Astrocyte (in vitro differentiated cells and primary cell): Measurements from ENCODE around the gene PHTF1. TPM values are rescaled to one million over a fixed set of nuclear protein-coding genes. Genes with fewer than 3 reads are reported as not detected.

Experiments
- DNase-seq: peaks from one replicate; pipeline ENCODE4 v3.0.0-alpha.2; 2010; ENCODE audit warnings: low read depth
- FAIRE-seq: peaks from 2 replicates; lab custom pipeline; 2011; peaks lifted over from hg19 to GRCh38; lab: Jason Lieb, UNC
- H2AFZ ChIP-seq: 2 replicates; pipeline ENCODE4 v1.6.0; 2012; ENCODE audit warnings: low read depth, low read length, inconsistent platforms
- H3K27ac ChIP-seq: 2 replicates; pipeline ENCODE4 v1.5.1; 2011; ENCODE audit warnings: low read depth, low read length, inconsistent platforms
- H3K27me3 ChIP-seq: 2 replicates; pipeline ENCODE4 v1.6.0; 2011; ENCODE audit warnings: low read length, inconsistent platforms; ENCODE audit not compliant: insufficient read depth
- H3K36me3 ChIP-seq: 2 replicates; pipeline ENCODE4 v1.5.1; 2011; ENCODE audit warnings: low read length, inconsistent platforms; ENCODE audit not compliant: insufficient read depth
- H3K4me1 ChIP-seq: 2 replicates; pipeline ENCODE4 v1.5.1; 2011; ENCODE audit warnings: low read length, inconsistent platforms; ENCODE audit not compliant: insufficient read depth
- H3K4me2 ChIP-seq: 2 replicates; pipeline ENCODE4 v1.6.0; 2012; ENCODE audit warnings: low read length, inconsistent platforms
- H3K4me3 ChIP-seq: 2 replicates; pipeline ENCODE4 v1.5.1; 2011; ENCODE audit warnings: low read depth, mild to moderate bottlenecking, low read length, inconsistent platforms; ENCODE audit not compliant: insufficient read depth
- H3K79me2 ChIP-seq: 2 replicates; pipeline ENCODE4 v1.6.0; 2012; ENCODE audit warnings: mild to moderate bottlenecking, low read length, inconsistent platforms; ENCODE audit not compliant: insufficient read depth
- H3K9ac ChIP-seq: 2 replicates; pipeline ENCODE4 v1.6.0; 2012; ENCODE audit warnings: mild to moderate bottlenecking, low read length, inconsistent platforms
- H3K9me3 ChIP-seq: 2 replicates; pipeline ENCODE4 v1.5.1; 2012; ENCODE audit warnings: low read depth, mild to moderate bottlenecking, low read length, inconsistent platforms; ENCODE audit not compliant: insufficient read depth
- H4K20me1 ChIP-seq: 2 replicates; pipeline ENCODE4 v1.6.0; 2012; ENCODE audit warnings: low read length, inconsistent platforms; ENCODE audit not compliant: insufficient read depth
- H3K27ac Mint-ChIP-seq: one replicate; pipeline ENCODE4 v1.8.0; 2021; ENCODE audit warnings: mild to moderate bottlenecking, mixed read lengths; ENCODE audit not compliant: unreplicated experiment
- H3K27me3 Mint-ChIP-seq: one replicate; pipeline ENCODE4 v1.8.0; 2021; ENCODE audit warnings: low read depth, mixed read lengths; ENCODE audit not compliant: unreplicated experiment
- H3K36me3 Mint-ChIP-seq: one replicate; pipeline ENCODE4 v1.8.0; 2021; ENCODE audit warnings: low read depth, mixed read lengths; ENCODE audit not compliant: unreplicated experiment
- H3K4me1 Mint-ChIP-seq: one replicate; pipeline ENCODE4 v1.8.0; 2021; ENCODE audit warnings: low read depth, mixed read lengths; ENCODE audit not compliant: unreplicated experiment
- H3K4me3 Mint-ChIP-seq: one replicate; pipeline ENCODE4 v1.8.0; 2021; ENCODE audit warnings: mild to moderate bottlenecking, moderate library complexity, mixed read lengths; ENCODE audit not compliant: unreplicated experiment
- H3K9me3 Mint-ChIP-seq: one replicate; pipeline ENCODE4 v1.8.0; 2021; ENCODE audit warnings: mild to moderate bottlenecking, mixed read lengths; ENCODE audit not compliant: unreplicated experiment
- CTCF ChIP-seq: IDR thresholded peaks from 2 replicates; pipeline ENCODE4 v1.5.1; 2011; ENCODE audit warnings: low read depth, mild to moderate bottlenecking, inconsistent platforms, low read length, moderate library complexity; ENCODE audit not compliant: insufficient read depth
- EZH2 ChIP-seq: IDR thresholded peaks from 2 replicates; pipeline ENCODE4 v1.6.1; 2012; ENCODE audit warnings: mild to moderate bottlenecking, low read length, inconsistent platforms; ENCODE audit not compliant: insufficient read depth
- total RNA-seq: library from RNA; stranded (reverse); gene quantifications from 2 replicates; pipeline ENCODE4 v1.2.1, GENCODE V29; 2021

The PHTF1 gene
- total RNA-seq, 1 donor from 2014 or later = 36.4 TPM

GRCh38 chr1:113780374-113781146 lies 21.3 kb upstream of the PHTF1 start:
- H3K36me3 Mint-ChIP-seq = no peaks in the 10 kb centered on the region
- Histone ChIP-seq H3K9me3 (no peaks in the 10 kb centered on the region), H3K36me3 (peaks cover 3% of the 10 kb centered on the region), H3K79me2 (peaks cover 69% of the 10 kb centered on the region), H3K4me3 (no peak overlapping the region), H3K27ac (no peak overlapping the region), H3K4me2 (no peak overlapping the region), H4K20me1 (peaks cover 36% of the 10 kb centered on the region), H2AFZ (no peak overlapping the region), H3K27me3 (no peaks in the 10 kb centered on the region), H3K4me1 (peaks cover 5% of the 10 kb centered on the region), H3K9ac (no peak overlapping the region)
- H3K4me3 Mint-ChIP-seq = no peak overlapping the region
- peaks cover 13% of the 10 kb centered on the region for H3K4me1 Mint-ChIP-seq
- FAIRE-seq (no peak), DNase-seq (no peak)
- no peaks in the 10 kb centered on the region for H3K27me3 Mint-ChIP-seq
- TF ChIP-seq CTCF (no peak), EZH2 (no peak)
- H3K9me3 Mint-ChIP-seq = no peaks in the 10 kb centered on the region
- H3K27ac Mint-ChIP-seq = no peak overlapping the region

- TF ChIP-seq CTCF = no peak
- no peak for TF ChIP-seq EZH2
- Histone ChIP-seq H3K9me3 (no peaks in the 10 kb centered on the region), H2AFZ (no peak overlapping the region), H3K79me2 (peaks cover 62% of the 10 kb centered on the region), H3K36me3 (peaks cover 3% of the 10 kb centered on the region), H3K4me3 (no peak overlapping the region), H3K27ac (no peak overlapping the region), H4K20me1 (peaks cover 34% of the 10 kb centered on the region), H3K4me2 (no peak overlapping the region), H3K27me3 (no peaks in the 10 kb centered on the region), H3K9ac (no peak overlapping the region), H3K4me1 (peaks cover 5% of the 10 kb centered on the region)
- no peaks in the 10 kb centered on the region for H3K36me3 Mint-ChIP-seq
- H3K9me3 Mint-ChIP-seq = no peaks in the 10 kb centered on the region
- no peak overlapping the region for H3K4me3 Mint-ChIP-seq
- H3K4me1 Mint-ChIP-seq = peaks cover 12% of the 10 kb centered on the region
- DNase-seq (no peak), FAIRE-seq (no peak)
- H3K27me3 Mint-ChIP-seq = no peaks in the 10 kb centered on the region
- no peak overlapping the region for H3K27ac Mint-ChIP-seq
Measured at GRCh38 chr1:113779542-113779941, 20.3 kb upstream of the PHTF1 start.

- TF ChIP-seq CTCF (no peak), EZH2 (no peak)
- Mint-ChIP-seq H3K4me1 (no peaks in the 10 kb centered on the region), H3K27me3 (no peaks in the 10 kb centered on the region), H3K9me3 (no peaks in the 10 kb centered on the region), H3K4me3 (no peak overlapping the region), H3K27ac (no peak overlapping the region), H3K36me3 (no peaks in the 10 kb centered on the region)
- DNase-seq = no peak
- Histone ChIP-seq H3K79me2 (peaks cover 42% of the 10 kb centered on the region), H3K4me1 (no peaks in the 10 kb centered on the region), H3K9me3 (no peaks in the 10 kb centered on the region), H3K27ac (no peak overlapping the region), H3K27me3 (no peaks in the 10 kb centered on the region), H3K9ac (no peak overlapping the region), H2AFZ (no peak overlapping the region), H3K4me3 (no peak overlapping the region), H4K20me1 (peaks cover 24% of the 10 kb centered on the region), H3K36me3 (peaks cover 3% of the 10 kb centered on the region), H3K4me2 (no peak overlapping the region)
- FAIRE-seq = no peak
Measured at GRCh38 chr1:113777561-113777960, 18.3 kb upstream of the PHTF1 start.
